Measurements from ENCODE around the gene RALGAPA2. TPM values are rescaled to one million over a fixed set of nuclear protein-coding genes. Genes with fewer than 3 reads are reported as not detected.

RALGAPA2 gene
- total RNA-seq, 4 donors from 2014 or later, result 18.4 to 27.4 (median 25.2) TPM

DNA sequence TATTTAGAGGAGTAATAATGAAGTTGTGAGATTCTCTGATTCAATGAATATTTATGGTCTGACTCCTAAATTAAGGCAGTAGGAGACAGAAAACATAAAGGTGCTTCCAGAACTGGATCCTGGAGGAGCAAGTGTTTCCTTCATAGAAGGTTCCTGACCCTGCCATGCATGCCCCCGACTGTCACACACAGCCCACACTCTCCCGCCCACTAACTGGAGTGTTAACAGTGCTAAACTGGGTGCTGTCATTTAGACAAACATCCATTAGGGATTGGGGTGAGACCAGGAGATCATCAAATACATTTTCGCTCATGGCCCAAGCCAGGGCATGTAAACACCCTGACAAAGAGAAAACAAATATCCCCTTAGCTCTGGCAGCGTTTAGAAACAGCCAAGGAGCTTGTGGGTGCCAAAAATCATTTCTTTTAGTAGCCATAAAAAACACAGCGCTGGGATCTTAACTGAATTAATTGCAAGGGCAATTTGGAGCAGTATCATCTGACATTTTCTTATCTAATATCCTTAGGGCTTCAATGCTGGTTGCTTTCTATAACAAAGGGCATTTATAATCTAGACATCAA is 297.7 kb downstream of the RALGAPA2 start:
- no peak for TF ChIP-seq POLR2AphosphoS5 (IDR thresholded peaks at IDR 0.05)
- no peak for TF ChIP-seq POLR2A (IDR thresholded peaks at IDR 0.05)
- no peak for TF ChIP-seq CTCF (IDR thresholded peaks at IDR 0.05)
- no peak for TF ChIP-seq EP300 (IDR thresholded peaks at IDR 0.05)
- WGBS, 2 donors (ENCODE audit: low coverage in 1 of 2), result 54 to 65% methylated on average over 3 to 5 of the region's 5 CpGs
- ATAC-seq, result no peak

GRCh38 chr20:20413810-20414281 is 298.6 kb downstream of the RALGAPA2 start:
- TF ChIP-seq POLR2A (IDR thresholded peaks at IDR 0.05) (no peak), EP300 (IDR thresholded peaks at IDR 0.05) (no peak), CTCF (IDR thresholded peaks at IDR 0.05) (no peak), POLR2AphosphoS5 (IDR thresholded peaks at IDR 0.05) (no peak)
- Histone ChIP-seq H3K4me3 (no peak overlapping the region), H3K36me3 (peaks cover 0 to 31% of the 10 kb centered on the region in 2 donors), H3K27ac (no peak overlapping the region), H3K27me3 (no peaks in the 10 kb centered on the region), H3K4me1 (no peaks in the 10 kb centered on the region), H3K9me3 (no peaks in the 10 kb centered on the region)
- WGBS, 2 donors (ENCODE audit: low coverage in 1 of 2), result 30 to 90% methylated on average over 2 to 4 of the region's 21 CpGs
- no peak for ATAC-seq

More for the DNA sequence above, 297.7 kb downstream of the RALGAPA2 start:
- Histone ChIP-seq H3K9me3 (no peaks in the 10 kb centered on the region), H3K4me1 (no peaks in the 10 kb centered on the region), H3K27me3 (no peaks in the 10 kb centered on the region), H3K27ac (no peak overlapping the region), H3K4me3 (no peak overlapping the region), H3K36me3 (peaks cover 0 to 24% of the 10 kb centered on the region in 2 donors)

DNA sequence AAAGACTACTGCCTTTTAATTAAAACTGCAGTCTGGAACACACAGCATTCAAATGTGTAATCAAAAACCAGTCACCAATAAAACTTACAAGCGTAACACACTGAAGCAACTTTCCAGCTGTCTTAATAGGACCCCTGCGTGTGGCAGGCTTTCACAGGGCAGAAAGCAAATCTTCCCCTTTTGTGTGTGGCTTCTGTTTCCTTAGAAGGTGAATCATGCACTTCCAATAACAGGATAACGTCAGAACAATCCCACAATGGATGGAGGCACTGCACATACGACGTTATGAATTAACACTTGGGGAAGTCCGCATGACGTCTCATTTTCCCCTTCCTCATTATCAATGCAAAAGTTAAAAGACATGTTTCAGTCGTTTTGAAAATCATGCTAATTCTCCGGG is 299.7 kb downstream of the RALGAPA2 start:
- no peak overlapping the region for H3K27ac ChIP-seq
- no peak for TF ChIP-seq CTCF (IDR thresholded peaks at IDR 0.05)
- no peak for TF ChIP-seq POLR2A (IDR thresholded peaks at IDR 0.05)
- no peak for TF ChIP-seq POLR2AphosphoS5 (IDR thresholded peaks at IDR 0.05)
- no peak for TF ChIP-seq EP300 (IDR thresholded peaks at IDR 0.05)
- no peaks in the 10 kb centered on the region for H3K9me3 ChIP-seq
- H3K4me3 ChIP-seq, result no peak overlapping the region
- ATAC-seq, result no peak
- no peaks in the 10 kb centered on the region for H3K4me1 ChIP-seq
- H3K36me3 ChIP-seq, result peaks cover 0 to 21% of the 10 kb centered on the region in 2 donors
- WGBS, 2 donors (ENCODE audit: low coverage in 1 of 2), result 74 to 80% methylated on average over 8 to 9 of the region's 9 CpGs
- H3K27me3 ChIP-seq, result no peaks in the 10 kb centered on the region

DNA sequence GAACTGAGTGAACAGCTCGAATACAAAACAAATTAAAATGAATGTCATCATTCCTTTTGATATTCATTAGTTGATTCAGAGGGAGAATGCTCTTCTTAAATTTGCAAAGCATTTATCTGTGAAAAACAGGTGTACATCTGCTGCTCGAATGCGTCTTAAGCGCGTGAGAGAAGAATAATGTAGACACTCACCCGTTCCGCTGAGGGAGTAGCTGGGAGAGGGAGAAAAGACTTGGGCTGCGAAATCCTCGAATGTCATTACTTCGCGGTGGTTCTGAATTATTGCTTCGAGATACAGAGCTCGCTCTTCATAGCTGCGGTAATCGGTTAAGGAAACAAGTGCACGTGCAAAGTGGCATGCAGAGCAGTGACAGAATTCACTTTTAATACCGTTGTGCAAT is 300.6 kb downstream of the RALGAPA2 start:
- no peak overlapping the region for H3K27ac ChIP-seq
- no peaks in the 10 kb centered on the region for H3K27me3 ChIP-seq
- H3K4me1 ChIP-seq, result no peaks in the 10 kb centered on the region
- TF ChIP-seq EP300 (IDR thresholded peaks at IDR 0.05) (no peak), POLR2A (IDR thresholded peaks at IDR 0.05) (no peak), CTCF (IDR thresholded peaks at IDR 0.05) (no peak), POLR2AphosphoS5 (IDR thresholded peaks at IDR 0.05) (no peak)
- 90 to 93% methylated on average over 17 of the region's 17 CpGs for WGBS, 2 donors (ENCODE audit: low coverage in 1 of 2)
- H3K9me3 ChIP-seq, result no peaks in the 10 kb centered on the region
- H3K36me3 ChIP-seq, result peaks cover 0 to 17% of the 10 kb centered on the region in 2 donors
- no peak for ATAC-seq
- H3K4me3 ChIP-seq, result no peak overlapping the region

- H3K27me3 ChIP-seq, result no peaks in the 10 kb centered on the region
- WGBS, 2 donors (ENCODE audit: low coverage in 1 of 2), result 81 to 86% methylated on average over 12 of the region's 12 CpGs
- H3K4me3 ChIP-seq, result no peak overlapping the region
- no peak overlapping the region for H3K27ac ChIP-seq
- H3K4me1 ChIP-seq, result no peaks in the 10 kb centered on the region
- H3K36me3 ChIP-seq, result peaks cover 0 to 14% of the 10 kb centered on the region in 2 donors
- no peak for TF ChIP-seq CTCF (IDR thresholded peaks at IDR 0.05)
- no peak for TF ChIP-seq EP300 (IDR thresholded peaks at IDR 0.05)
- no peak for TF ChIP-seq POLR2A (IDR thresholded peaks at IDR 0.05)
- no peak for TF ChIP-seq POLR2AphosphoS5 (IDR thresholded peaks at IDR 0.05)
- no peak for ATAC-seq
- H3K9me3 ChIP-seq, result no peaks in the 10 kb centered on the region
Observed at GRCh38 chr20:20411402-20411801, 301.0 kb downstream of the RALGAPA2 start.
